GM23338 (cell line): ENCODE measurements around the gene TSPEAR. TPM values are rescaled to one million over a fixed set of nuclear protein-coding genes. Genes with fewer than 3 reads are reported as not detected.

Experiments
- ATAC-seq: fragments of 200-7000 bp; cut with Tn5 transposase; 3 replicates; pipeline ENCODE4 v1.9.1; 2020
- DNase-seq: peaks from one replicate; pipeline ENCODE4 v3.0.0-alpha.2; 2015; ENCODE audit warnings: low spot score
- H2AFZ ChIP-seq: fragments of 200-600 bp; sonication (generic); 2 replicates; pipeline ENCODE4 v1.8.0; 2016; ENCODE audit warnings: antibody characterized with exemption, mild to moderate bottlenecking, moderate library complexity
- H3F3A ChIP-seq: fragments of 200-600 bp; sonication (generic); replicated peaks from 2 replicates; pipeline ENCODE4 v1.8.0; 2017; ENCODE audit warnings: antibody characterized with exemption, mixed run types, low read depth
- H3K27ac ChIP-seq: fragments of 200-600 bp; sonication (generic); 2 replicates; pipeline ENCODE4 v1.6.1; 2016; ENCODE audit warnings: low read depth
- H3K27me3 ChIP-seq: fragments of 200-600 bp; sonication (generic); 2 replicates; pipeline ENCODE4 v1.8.0; 2016; ENCODE audit warnings: mild to moderate bottlenecking, mixed run types, moderate library complexity; ENCODE audit not compliant: insufficient read depth
- H3K36me3 ChIP-seq: fragments of 200-600 bp; sonication (generic); 2 replicates; pipeline ENCODE4 v1.8.0; 2016; ENCODE audit warnings: mild to moderate bottlenecking; ENCODE audit not compliant: insufficient read depth
- H3K4me1 ChIP-seq: fragments of 200-600 bp; sonication (generic); 2 replicates; pipeline ENCODE4 v1.8.0; 2016; ENCODE audit warnings: mild to moderate bottlenecking, moderate library complexity; ENCODE audit not compliant: insufficient read depth
- H3K4me2 ChIP-seq: fragments of 200-600 bp; sonication (generic); 2 replicates; pipeline ENCODE4 v1.7.1; 2017; ENCODE audit warnings: mixed run types
- H3K4me3 ChIP-seq: fragments of 200-600 bp; sonication (generic); 2 replicates; pipeline ENCODE4 v1.6.1; 2016; ENCODE audit warnings: mixed run types
- H3K79me2 ChIP-seq: fragments of 200-600 bp; sonication (generic); replicated peaks from 2 replicates; pipeline ENCODE4 v1.8.0; 2017; ENCODE audit warnings: mild to moderate bottlenecking; ENCODE audit not compliant: insufficient read depth
- H3K9me2 ChIP-seq: fragments of 200-600 bp; sonication (generic); 2 replicates; pipeline ENCODE4 v1.8.0; 2017; ENCODE audit not compliant: insufficient read depth
- H4K20me1 ChIP-seq: fragments of 200-600 bp; sonication (generic); replicated peaks from 2 replicates; pipeline ENCODE4 v1.8.0; 2017; ENCODE audit warnings: mild to moderate bottlenecking; ENCODE audit not compliant: insufficient read depth
- H3K27ac Mint-ChIP-seq: 2 replicates; pipeline ENCODE4 v1.8.0; 2020; ENCODE audit warnings: inconsistent platforms, mild to moderate bottlenecking, moderate library complexity, mixed read lengths
- H3K27me3 Mint-ChIP-seq: 3 replicates; pipeline ENCODE4 v1.8.0; 2022; ENCODE audit warnings: low read depth, mild to moderate bottlenecking, moderate library complexity, mixed read lengths, inconsistent platforms; ENCODE audit not compliant: insufficient read depth, poor library complexity
- H3K36me3 Mint-ChIP-seq: 3 replicates; pipeline ENCODE4 v1.8.0; 2021; ENCODE audit warnings: low read depth, mild to moderate bottlenecking, inconsistent platforms, moderate library complexity, mixed read lengths
- H3K4me1 Mint-ChIP-seq: 3 replicates; pipeline ENCODE4 v1.8.0; 2020; ENCODE audit warnings: mild to moderate bottlenecking, inconsistent platforms, mixed read lengths
- H3K4me3 Mint-ChIP-seq: 3 replicates; pipeline ENCODE4 v1.8.0; 2021; ENCODE audit warnings: moderate library complexity, mild to moderate bottlenecking, inconsistent platforms, mixed read lengths
- H3K9me3 Mint-ChIP-seq: 3 replicates; pipeline ENCODE4 v1.8.0; 2020; ENCODE audit warnings: moderate library complexity, mild to moderate bottlenecking, inconsistent platforms, mixed read lengths
- CREB1 ChIP-seq: fragments of 250-450 bp; sonication (Bioruptor Pico); IDR thresholded peaks from 2 replicates; pipeline ENCODE4 v1.5.0; 2020; ENCODE audit warnings: low read depth, mild to moderate bottlenecking, moderate library complexity
- EZH2 ChIP-seq: fragments of 200-600 bp; sonication (generic); IDR thresholded peaks from one replicate; pipeline ENCODE4 v1.8.0; 2017; ENCODE audit warnings: antibody characterized with exemption, mild to moderate bottlenecking, low read depth; ENCODE audit not compliant: unreplicated experiment
- EZH2phosphoT487 ChIP-seq: fragments of 200-600 bp; sonication (generic); IDR thresholded peaks from one replicate; pipeline ENCODE4 v1.8.1; 2018; ENCODE audit warnings: antibody characterized with exemption; ENCODE audit not compliant: unreplicated experiment
- JUNB ChIP-seq: IDR thresholded peaks from one replicate; pipeline ENCODE4 v1.6.1; 2016; ENCODE audit warnings: antibody characterized with exemption; ENCODE audit not compliant: unreplicated experiment
- NANOG ChIP-seq: IDR thresholded peaks from 2 replicates; pipeline ENCODE4 v1.6.1; 2016; ENCODE audit warnings: antibody characterized with exemption, borderline replicate concordance
- POLR2AphosphoS5 ChIP-seq: IDR thresholded peaks from 2 replicates; pipeline ENCODE4 v1.6.1; 2016; ENCODE audit warnings: antibody characterized with exemption, low read depth
- STAT1 ChIP-seq: IDR thresholded peaks from one replicate; pipeline ENCODE4 v1.6.1; 2016; ENCODE audit warnings: antibody characterized with exemption; ENCODE audit not compliant: unreplicated experiment
- ZNF114 ChIP-seq: fragments of 250-450 bp; sonication (Bioruptor Pico); IDR thresholded peaks from 2 replicates; pipeline ENCODE4 v1.5.0; 2020; ENCODE audit warnings: mild to moderate bottlenecking, moderate library complexity
- ZNF331 ChIP-seq: fragments of 250-450 bp; sonication (Bioruptor Pico); IDR thresholded peaks from 2 replicates; pipeline ENCODE4 v1.5.0; 2020; ENCODE audit warnings: low read depth, mild to moderate bottlenecking, moderate library complexity
- polyA plus RNA-seq: library from polyadenylated mRNA; unstranded; fragments of >200 nt; fragmentation: Nextera tagmentation; extraction: Ambion mirVana; gene quantifications from 2 replicates; pipeline ENCODE4 v1.2.1, GENCODE V29; 2016
- total RNA-seq: library from RNA; depleted of rRNA; stranded (reverse); fragments of >200 nt; shearing (Covaris generic); gene quantifications from 2 replicates; pipeline ENCODE4 v1.2.3, GENCODE V29; 2014
- TF ChIP-seq, protein P1 (sequence below): fragments of 250-450 bp; sonication (Bioruptor Pico); IDR thresholded peaks from 2 replicates; pipeline ENCODE4 v1.5.0; 2020; ENCODE audit warnings: mild to moderate bottlenecking, moderate library complexity
- TF ChIP-seq, protein P2 (sequence below): IDR thresholded peaks from one replicate; pipeline ENCODE4 v1.6.1; 2018; ENCODE audit warnings: antibody characterized with exemption; ENCODE audit not compliant: unreplicated experiment
- TF ChIP-seq, protein P3 (sequence below): IDR thresholded peaks from 2 replicates; pipeline ENCODE4 v1.6.1; 2016; ENCODE audit warnings: antibody characterized with exemption

TSPEAR gene
- total and polyA plus RNA-seq, 2 experiments from 2014 or later = 0.35 to 0.92 TPM

DNA sequence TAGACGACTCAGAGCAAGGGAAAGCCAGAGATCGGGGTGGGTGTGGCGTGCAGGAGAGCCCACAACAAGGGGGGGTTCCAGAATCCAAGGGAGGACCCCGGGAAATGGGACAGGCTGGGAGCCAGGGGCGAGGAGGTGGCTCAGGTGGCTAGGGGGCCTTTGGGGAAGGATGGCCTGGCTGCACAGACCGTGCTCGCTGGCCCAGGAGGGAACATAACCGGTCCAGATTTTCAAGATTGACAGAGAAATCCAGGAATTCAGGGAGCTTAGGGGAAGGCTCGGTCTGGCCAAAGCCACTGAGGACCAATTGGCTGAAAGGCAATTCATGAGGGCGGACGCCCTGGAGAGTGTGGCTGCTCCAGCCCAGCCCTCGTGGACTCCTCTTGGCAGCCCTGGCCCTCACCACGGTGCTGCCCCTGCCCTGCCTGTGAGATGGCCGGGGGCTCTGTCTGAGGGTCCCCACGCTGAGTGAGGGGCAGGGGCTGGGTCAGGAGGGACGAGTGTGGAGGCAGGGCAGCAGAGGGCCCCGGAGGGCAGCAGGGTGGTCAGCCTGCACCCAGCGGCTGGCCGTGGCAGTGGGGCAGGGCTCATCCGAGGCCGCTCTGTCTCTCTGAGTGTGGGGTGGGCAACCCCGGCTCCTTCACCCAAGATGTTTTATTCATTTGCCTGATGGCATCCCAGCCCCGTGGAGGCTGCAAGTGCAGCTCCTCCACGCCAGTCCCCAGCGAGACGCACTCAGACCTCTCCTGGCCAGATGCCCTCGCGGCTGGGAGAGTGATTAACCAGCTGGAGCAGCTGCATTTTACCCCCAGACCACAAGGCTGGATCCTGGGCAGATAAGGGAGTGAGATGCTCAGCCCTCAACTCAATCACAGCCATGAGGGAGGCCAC is 261.7 kb downstream of the TSPEAR start (continued):
- TF ChIP-seq, protein P1, sequence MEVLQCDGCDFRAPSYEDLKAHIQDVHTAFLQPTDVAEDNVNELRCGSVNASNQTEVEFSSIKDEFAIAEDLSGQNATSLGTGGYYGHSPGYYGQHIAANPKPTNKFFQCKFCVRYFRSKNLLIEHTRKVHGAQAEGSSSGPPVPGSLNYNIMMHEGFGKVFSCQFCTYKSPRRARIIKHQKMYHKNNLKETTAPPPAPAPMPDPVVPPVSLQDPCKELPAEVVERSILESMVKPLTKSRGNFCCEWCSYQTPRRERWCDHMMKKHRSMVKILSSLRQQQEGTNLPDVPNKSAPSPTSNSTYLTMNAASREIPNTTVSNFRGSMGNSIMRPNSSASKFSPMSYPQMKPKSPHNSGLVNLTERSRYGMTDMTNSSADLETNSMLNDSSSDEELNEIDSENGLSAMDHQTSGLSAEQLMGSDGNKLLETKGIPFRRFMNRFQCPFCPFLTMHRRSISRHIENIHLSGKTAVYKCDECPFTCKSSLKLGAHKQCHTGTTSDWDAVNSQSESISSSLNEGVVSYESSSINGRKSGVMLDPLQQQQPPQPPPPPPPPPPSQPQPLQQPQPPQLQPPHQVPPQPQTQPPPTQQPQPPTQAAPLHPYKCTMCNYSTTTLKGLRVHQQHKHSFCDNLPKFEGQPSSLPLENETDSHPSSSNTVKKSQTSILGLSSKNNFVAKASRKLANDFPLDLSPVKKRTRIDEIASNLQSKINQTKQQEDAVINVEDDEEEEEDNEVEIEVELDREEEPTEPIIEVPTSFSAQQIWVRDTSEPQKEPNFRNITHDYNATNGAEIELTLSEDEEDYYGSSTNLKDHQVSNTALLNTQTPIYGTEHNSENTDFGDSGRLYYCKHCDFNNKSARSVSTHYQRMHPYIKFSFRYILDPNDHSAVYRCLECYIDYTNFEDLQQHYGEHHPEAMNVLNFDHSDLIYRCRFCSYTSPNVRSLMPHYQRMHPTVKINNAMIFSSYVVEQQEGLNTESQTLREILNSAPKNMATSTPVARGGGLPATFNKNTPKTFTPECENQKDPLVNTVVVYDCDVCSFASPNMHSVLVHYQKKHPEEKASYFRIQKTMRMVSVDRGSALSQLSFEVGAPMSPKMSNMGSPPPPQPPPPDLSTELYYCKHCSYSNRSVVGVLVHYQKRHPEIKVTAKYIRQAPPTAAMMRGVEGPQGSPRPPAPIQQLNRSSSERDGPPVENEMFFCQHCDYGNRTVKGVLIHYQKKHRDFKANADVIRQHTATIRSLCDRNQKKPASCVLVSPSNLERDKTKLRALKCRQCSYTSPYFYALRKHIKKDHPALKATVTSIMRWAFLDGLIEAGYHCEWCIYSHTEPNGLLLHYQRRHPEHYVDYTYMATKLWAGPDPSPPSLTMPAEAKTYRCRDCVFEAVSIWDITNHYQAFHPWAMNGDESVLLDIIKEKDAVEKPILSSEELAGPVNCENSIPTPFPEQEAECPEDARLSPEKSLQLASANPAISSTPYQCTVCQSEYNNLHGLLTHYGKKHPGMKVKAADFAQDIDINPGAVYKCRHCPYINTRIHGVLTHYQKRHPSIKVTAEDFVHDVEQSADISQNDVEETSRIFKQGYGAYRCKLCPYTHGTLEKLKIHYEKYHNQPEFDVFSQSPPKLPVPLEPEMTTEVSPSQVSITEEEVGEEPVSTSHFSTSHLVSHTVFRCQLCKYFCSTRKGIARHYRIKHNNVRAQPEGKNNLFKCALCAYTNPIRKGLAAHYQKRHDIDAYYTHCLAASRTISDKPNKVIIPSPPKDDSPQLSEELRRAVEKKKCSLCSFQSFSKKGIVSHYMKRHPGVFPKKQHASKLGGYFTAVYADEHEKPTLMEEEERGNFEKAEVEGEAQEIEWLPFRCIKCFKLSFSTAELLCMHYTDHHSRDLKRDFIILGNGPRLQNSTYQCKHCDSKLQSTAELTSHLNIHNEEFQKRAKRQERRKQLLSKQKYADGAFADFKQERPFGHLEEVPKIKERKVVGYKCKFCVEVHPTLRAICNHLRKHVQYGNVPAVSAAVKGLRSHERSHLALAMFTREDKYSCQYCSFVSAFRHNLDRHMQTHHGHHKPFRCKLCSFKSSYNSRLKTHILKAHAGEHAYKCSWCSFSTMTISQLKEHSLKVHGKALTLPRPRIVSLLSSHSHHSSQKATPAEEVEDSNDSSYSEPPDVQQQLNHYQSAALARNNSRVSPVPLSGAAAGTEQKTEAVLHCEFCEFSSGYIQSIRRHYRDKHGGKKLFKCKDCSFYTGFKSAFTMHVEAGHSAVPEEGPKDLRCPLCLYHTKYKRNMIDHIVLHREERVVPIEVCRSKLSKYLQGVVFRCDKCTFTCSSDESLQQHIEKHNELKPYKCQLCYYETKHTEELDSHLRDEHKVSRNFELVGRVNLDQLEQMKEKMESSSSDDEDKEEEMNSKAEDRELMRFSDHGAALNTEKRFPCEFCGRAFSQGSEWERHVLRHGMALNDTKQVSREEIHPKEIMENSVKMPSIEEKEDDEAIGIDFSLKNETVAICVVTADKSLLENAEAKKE = no peak
- no peak for TF ChIP-seq EZH2

DNA sequence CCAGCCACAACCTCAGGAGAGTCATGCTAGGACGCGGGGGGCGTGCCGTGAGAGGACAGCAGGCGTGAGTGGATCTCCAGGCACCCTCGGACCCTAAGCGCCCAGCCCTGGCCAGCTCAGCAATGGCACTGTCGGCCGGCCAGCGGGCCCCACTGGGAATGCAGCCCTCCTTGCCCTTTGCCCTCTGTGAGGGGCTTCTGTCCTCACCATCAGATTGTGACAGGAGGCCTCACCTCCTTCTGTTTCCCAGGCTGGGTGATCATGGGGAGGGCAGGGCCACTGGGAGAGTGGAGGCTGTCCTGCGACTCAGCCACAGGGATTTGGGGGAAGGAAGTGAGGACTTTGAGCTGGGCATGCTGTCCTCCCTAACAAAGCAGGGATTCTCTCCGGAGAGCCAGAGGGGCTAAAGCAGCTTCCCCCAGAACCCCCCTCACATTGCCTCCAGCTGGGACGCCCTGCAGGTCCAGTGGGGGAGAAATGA is 262.7 kb downstream of the TSPEAR start:
- no peak overlapping the region for H3K4me3 Mint-ChIP-seq
- no peak for ATAC-seq
- TF ChIP-seq ZNF114 (CRISPR knock-in tag) (no peak), NANOG (no peak), POLR2AphosphoS5 (no peak), STAT1 (no peak), JUNB (no peak), CREB1 (CRISPR knock-in tag) (no peak), EZH2phosphoT487 (no peak), ZNF331 (CRISPR knock-in tag) (no peak)
- TF ChIP-seq, protein P2, sequence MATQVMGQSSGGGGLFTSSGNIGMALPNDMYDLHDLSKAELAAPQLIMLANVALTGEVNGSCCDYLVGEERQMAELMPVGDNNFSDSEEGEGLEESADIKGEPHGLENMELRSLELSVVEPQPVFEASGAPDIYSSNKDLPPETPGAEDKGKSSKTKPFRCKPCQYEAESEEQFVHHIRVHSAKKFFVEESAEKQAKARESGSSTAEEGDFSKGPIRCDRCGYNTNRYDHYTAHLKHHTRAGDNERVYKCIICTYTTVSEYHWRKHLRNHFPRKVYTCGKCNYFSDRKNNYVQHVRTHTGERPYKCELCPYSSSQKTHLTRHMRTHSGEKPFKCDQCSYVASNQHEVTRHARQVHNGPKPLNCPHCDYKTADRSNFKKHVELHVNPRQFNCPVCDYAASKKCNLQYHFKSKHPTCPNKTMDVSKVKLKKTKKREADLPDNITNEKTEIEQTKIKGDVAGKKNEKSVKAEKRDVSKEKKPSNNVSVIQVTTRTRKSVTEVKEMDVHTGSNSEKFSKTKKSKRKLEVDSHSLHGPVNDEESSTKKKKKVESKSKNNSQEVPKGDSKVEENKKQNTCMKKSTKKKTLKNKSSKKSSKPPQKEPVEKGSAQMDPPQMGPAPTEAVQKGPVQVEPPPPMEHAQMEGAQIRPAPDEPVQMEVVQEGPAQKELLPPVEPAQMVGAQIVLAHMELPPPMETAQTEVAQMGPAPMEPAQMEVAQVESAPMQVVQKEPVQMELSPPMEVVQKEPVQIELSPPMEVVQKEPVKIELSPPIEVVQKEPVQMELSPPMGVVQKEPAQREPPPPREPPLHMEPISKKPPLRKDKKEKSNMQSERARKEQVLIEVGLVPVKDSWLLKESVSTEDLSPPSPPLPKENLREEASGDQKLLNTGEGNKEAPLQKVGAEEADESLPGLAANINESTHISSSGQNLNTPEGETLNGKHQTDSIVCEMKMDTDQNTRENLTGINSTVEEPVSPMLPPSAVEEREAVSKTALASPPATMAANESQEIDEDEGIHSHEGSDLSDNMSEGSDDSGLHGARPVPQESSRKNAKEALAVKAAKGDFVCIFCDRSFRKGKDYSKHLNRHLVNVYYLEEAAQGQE = no peak
- TF ChIP-seq, protein P3, sequence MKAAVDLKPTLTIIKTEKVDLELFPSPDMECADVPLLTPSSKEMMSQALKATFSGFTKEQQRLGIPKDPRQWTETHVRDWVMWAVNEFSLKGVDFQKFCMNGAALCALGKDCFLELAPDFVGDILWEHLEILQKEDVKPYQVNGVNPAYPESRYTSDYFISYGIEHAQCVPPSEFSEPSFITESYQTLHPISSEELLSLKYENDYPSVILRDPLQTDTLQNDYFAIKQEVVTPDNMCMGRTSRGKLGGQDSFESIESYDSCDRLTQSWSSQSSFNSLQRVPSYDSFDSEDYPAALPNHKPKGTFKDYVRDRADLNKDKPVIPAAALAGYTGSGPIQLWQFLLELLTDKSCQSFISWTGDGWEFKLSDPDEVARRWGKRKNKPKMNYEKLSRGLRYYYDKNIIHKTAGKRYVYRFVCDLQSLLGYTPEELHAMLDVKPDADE = no peak

More for the DNA sequence above, 262.7 kb downstream of the TSPEAR start:
- Histone ChIP-seq H3K79me2 (no peaks in the 10 kb centered on the region), H3F3A (no peaks in the 10 kb centered on the region), H3K4me2 (no peak overlapping the region), H2AFZ (no peak overlapping the region), H3K4me3 (no peak overlapping the region), H3K36me3 (no peaks in the 10 kb centered on the region), H3K4me1 (no peaks in the 10 kb centered on the region), H4K20me1 (no peaks in the 10 kb centered on the region), H3K27ac (no peak overlapping the region), H3K27me3 (no peaks in the 10 kb centered on the region), H3K9me2 (no peaks in the 10 kb centered on the region)
- Mint-ChIP-seq H3K27me3 (peaks cover 16% of the 10 kb centered on the region), H3K27ac (no peak overlapping the region), H3K36me3 (no peaks in the 10 kb centered on the region), H3K9me3 (no peaks in the 10 kb centered on the region), H3K4me1 (no peaks in the 10 kb centered on the region; the same call in 2 of the 3 replicates)
- DNase-seq = no peak
